HTR-8/SVneo (cell line): Measurements from ENCODE around the gene KBTBD4.

ENCODE experiments used
- DNase-seq: peaks from one replicate; pipeline ENCODE4 v3.0.0; 2011; ENCODE audit warnings: low spot score, mixed read lengths; ENCODE audit not compliant: insufficient read length
- FAIRE-seq: peaks from 2 replicates; lab custom pipeline; 2011; peaks lifted over from hg19 to GRCh38; lab: Jason Lieb, UNC

KBTBD4 gene

GRCh38 chr11:47592251-47592650 is 13.5 kb upstream of the KBTBD4 start:
- FAIRE-seq, result no peak

DNA sequence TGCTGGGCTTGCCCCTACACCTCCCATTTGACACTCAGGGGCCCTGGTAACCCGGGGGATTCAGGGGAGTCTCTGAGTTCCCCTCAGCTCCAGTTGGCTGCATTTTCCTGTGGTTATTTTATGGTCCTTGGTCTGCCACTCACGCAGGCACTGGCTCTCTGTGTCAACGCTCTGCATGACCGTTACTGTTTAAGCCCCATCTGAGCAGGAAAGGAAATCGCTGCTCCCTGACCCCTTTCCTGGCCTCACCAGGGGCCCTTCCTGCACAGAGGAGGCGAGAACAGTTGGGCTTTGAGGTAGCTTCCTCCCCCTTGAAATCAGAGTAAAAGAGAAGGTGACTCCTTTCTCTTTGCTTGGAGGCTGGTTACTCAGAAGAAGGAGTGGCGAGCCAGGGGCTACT is 13.0 kb upstream of the KBTBD4 start:
- DNase-seq, result no peak
- no peak for FAIRE-seq

More at GRCh38 chr11:47592251-47592650, 13.5 kb upstream of the KBTBD4 start:
- no peak for DNase-seq

- FAIRE-seq (no peak), DNase-seq (no peak)
Measured at GRCh38 chr11:47589977-47590861, 11.4 kb upstream of the KBTBD4 start.

GRCh38 chr11:47589584-47589976 is 10.8 kb upstream of the KBTBD4 start:
- FAIRE-seq, result no peak
- DNase-seq, result no peak

DNA sequence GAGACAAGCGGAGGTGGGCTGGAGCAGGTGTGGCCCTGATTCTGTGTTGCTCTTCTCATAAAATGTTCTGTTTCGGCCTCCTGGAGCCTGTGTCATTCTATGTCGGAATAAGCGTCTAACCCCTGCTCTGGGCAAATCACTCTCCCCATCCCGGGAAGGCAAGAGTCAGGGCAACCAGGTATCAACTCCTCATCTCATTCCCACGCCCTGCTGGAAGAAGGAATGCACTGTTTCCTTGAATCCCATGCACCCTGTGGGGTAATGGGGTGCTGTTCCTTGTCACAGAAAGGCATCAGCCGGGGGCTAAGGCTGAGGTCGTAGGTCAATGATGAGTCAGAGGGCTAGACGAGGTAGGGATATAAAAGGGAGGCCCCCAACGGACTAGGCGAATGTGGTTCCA is 10.3 kb upstream of the KBTBD4 start:
- peak; percentile 55 for FAIRE-seq
- DNase-seq, result no peak

- no peak for FAIRE-seq
- DNase-seq, result no peak
Measured at GRCh38 chr11:47587723-47588326, 9.1 kb upstream of the KBTBD4 start.

GRCh38 chr11:47587039-47587716 is 8.4 kb upstream of the KBTBD4 start:
- DNase-seq (no peak), FAIRE-seq (no peak)

DNA sequence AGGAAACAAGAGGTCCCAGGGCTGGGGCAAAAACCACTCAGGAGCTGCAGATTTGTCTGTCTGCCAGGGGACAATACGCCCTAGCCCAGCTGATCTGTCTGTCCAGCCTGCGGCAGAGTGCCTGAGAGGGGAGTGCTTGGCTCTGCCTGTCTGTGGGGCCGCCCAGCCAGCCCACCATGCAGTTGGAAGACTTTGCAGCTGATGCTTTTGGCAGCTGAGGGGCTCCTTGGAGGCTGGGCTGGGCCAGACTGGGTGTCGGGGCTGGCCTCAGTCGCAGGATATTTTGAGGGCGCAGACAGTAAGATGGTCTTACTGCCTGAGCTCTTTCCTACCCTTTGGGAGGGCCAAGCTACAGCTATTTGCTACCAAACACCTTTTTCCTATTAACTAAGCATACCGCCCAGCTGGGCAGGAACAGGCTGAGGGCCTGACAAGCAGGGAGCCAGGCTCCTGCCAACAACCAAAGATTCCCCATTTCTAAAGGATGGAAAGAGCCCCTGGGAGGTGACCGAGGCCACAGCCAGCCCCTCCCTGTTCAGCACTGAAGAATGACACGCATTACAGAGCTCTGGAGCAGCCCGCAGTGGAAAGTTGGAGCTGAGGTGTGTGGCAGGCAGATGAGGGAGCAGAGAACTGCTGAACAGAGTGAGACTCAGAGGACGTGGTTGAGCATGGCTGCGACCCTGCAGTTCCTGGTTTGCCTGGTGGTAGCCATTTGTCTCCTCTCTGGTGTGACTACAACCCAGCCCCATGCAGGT is 7.5 kb upstream of the KBTBD4 start, which contains the start of gene FAM180B:
Gene FAM180B (plus strand): TSS at position 581 of the 758 bp plus-strand sequence. CDS start 91 bp downstream, at position 672.
- no peak for DNase-seq

DNA sequence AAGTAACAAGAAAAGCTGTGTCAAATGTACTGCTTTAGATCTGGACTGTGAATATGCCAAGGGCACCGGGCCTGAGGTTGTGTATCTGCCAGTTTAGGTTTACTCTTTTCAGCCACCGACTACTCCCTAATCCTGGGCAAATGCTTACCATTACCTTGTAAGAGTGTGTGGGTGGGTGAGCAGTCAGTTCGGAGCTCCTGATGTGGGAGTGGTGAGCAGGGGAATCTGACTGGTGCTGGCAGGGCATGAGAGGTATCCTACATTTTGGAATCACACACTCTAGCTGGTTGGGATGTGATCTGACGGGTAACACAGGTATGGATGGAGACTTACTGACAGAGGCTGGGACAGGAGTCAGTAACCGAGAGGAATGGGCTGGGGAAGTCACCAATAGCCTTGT is 5.1 kb upstream of the KBTBD4 start:
- DNase-seq, result no peak
- FAIRE-seq, result no peak

More for the DNA sequence above, 7.5 kb upstream of the KBTBD4 start, which contains the start of gene FAM180B:
- no peak for FAIRE-seq

- no peak for DNase-seq
- no peak for FAIRE-seq
Measured at GRCh38 chr11:47577460-47578041, 1.2 kb downstream of the KBTBD4 start.

GRCh38 chr11:47573321-47573720 is 5.4 kb downstream of the KBTBD4 start:
- no peak for FAIRE-seq
- DNase-seq, result no peak

DNA sequence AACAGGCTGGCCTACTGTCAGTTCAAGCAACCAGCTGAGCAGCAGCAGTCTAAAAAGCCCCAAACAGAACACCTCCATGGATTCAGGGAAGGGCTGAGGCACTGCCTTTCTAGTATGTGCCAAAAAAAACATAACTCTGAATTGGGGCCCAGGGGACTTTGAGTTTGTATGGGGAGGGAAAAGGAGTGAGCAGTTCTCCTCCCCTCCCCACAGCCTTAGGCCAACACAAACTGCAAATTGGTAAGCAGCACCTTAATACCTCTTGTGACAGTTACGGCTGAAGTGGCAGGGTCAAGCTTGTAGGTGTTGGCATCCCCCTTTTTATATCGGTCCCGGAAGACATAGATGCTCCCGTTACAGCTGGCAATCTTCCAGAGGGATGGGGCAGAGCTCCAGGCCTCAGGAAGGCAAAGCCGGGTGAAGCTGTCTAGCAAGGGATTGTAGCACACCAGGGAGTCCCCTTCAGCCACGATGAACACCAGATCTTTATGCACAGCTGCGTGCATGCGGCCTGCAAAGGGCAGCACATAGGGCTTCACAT is 6.0 kb downstream of the KBTBD4 start:
- no peak for FAIRE-seq

DNA sequence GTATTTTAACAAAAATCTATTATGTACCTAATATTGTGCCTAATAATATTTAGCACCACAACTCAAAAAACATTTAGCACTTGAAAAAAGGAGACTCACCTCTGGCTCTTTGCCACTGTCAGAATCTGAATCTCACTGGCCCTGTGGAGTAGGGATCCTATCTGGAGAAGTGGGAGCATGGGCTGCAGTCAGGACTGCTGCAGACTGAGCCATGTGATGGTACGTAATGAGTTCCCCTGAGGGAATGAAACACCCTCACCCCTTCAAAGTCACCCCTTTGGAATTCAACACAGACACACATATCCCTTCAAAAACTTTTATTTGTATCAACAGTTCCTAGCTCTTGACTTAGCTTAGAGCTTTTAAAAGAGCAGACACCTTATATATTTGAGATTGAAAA is 6.9 kb downstream of the KBTBD4 start:
- DNase-seq, result no peak
- FAIRE-seq, result no peak

More for the DNA sequence above, 6.0 kb downstream of the KBTBD4 start:
- no peak for DNase-seq

DNA sequence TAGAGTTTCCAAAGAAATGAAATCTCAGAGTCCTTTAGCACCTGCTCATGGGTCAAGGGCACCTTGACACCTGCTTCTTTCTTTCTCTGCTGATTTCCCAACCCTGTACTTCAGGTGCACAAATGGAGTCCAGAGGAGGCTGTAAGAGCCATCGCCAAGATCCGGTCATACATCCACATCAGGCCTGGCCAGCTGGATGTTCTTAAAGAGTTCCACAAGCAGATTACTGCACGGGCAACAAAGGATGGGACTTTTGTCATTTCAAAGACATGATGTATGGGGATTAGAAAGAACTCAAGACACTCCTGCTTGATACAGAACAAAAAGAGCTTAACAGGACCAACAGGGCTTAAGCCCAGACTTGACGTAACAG is 7.4 kb downstream of the KBTBD4 start:
- DNase-seq (no peak), FAIRE-seq (no peak)

DNA sequence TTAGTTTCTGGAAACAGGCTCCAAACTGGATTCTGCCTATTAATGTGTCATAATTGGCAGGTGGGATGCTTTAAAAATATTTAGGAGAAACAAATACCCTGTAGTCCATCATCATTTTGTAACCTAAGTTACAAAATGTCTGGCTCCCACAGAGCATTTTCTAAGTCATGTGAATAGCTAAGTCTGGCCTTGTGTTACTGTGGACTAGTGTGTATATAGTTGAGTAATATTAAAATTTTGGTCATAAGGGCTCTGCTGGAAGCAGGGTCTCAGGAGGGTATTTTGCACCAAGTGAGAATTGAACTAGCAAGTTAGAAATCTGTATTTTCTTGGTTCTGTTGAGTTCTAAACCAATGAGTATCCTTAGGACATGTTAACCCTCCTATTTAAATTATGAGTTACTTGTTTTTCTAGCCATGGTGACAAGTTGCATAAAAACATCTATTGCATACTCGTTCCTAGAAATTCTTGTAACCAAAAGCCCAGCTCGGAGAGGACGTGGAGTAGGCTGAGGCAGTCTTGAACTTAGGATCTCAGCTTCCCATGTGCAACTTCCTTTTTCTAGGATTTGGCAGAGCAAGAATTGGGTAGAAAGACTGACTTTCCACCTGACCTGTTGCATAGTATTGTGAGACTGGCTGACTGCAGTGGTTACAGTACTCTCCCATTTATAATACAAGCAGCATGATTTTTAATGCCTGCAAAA is 8.0 kb downstream of the KBTBD4 start:
- FAIRE-seq, result no peak
- DNase-seq, result no peak

DNA sequence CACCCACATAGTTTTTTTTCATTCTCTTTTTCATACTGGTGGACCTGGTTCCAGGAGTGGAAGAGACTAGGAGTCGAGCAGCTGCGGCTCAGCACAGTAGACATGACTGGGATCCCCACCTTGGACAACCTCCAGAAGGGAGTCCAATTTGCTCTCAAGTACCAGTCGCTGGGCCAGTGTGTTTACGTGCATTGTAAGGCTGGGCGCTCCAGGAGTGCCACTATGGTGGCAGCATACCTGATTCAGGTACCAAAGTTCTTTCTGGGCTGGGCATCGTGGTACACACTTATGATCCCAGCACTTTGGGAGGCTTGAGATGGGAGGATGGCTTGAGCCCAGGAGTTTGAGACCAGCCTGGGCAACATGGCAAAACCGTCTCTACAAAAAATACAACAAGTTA is 9.1 kb downstream of the KBTBD4 start:
- FAIRE-seq, result no peak
- DNase-seq, result no peak

DNA sequence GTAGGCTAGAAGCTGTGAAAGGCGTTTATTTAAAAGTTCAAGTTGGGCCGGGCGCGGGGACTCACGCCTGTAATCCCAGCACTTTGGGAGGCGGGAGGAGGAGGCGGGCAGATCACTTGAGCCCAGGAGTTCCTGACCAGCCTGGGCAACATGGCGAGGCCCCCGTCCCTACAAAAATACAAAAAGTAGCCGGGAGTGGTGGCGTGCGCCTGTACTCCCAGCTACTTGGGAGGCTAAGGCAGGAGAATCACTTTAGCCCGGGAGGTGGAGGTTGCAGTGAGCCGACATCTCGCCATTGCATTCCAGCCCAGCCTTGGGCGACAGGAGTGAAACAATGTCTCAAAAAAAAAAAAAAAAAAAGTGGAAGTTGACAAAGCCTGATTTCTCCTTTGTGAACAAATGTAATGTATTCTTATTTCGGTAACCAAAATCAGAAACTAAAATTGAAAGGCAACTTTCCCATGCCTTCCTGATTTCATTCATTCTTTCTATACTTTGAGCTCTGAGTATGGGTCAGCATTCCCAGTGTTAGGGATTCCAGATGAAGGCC is 12.5 kb downstream of the KBTBD4 start:
- no peak for DNase-seq
- FAIRE-seq, result no peak

DNA sequence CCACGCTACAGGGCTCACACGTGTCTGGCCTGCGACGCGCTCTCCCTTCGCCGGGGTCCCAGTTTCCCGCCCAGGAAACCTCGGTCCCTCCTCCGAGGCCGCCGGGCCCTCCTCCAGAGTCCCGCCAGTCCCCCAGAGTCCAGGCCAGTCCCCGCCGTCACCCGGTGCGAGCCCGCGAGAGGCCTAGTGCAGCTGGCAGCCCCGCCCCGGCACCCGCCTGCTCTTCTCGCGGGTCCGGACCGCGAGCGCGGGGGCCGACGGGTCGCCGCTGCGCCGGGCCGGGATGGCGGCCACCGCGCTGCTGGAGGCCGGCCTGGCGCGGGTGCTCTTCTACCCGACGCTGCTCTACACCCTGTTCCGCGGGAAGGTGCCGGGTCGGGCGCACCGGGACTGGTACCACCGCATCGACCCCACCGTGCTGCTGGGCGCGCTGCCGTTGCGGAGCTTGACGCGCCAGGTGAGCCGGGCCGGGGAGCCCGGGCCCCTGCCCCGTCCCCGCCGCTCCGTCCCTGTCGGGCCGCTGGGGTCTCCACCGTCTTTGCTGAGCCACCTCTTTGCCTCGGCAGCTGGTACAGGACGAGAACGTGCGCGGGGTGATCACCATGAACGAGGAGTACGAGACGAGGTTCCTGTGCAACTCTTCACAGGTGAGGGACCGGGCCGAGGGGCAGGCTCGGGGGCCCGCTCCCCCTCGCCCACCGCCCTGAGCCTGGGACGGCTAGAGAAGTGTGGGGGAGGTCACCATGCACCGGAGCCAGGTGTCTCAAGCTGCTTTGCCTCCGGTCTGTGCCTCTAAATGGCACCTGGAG is 13.2 kb downstream of the KBTBD4 start, which contains the start of gene PTPMT1:
Gene PTPMT1 (plus strand): TSS at position 260 of the 809 bp plus-strand sequence. CDS start 24 bp downstream, at position 284.
- peak; percentile 72 for DNase-seq
- FAIRE-seq, result no peak
